HL-60 (cell line): Measurements from ENCODE around the gene LURAP1L.

Source experiments
- CTCF ChIP-seq: IDR thresholded peaks from one replicate; pipeline ENCODE4 v1.5.1; 2011; ENCODE audit warnings: low read length, control low read depth, inconsistent platforms; ENCODE audit not compliant: insufficient read depth
- GABPA ChIP-seq: IDR thresholded peaks from 2 replicates; pipeline ENCODE4 v1.6.1; 2012; ENCODE audit warnings: low read depth
- POLR2AphosphoS5 ChIP-seq: IDR thresholded peaks from 2 replicates; pipeline ENCODE4 v1.6.1; 2012; ENCODE audit warnings: low read depth
- REST ChIP-seq: IDR thresholded peaks from 2 replicates; pipeline ENCODE4 v1.6.1; 2012; ENCODE audit warnings: low read depth; ENCODE audit not compliant: insufficient replicate concordance
- SPI1 ChIP-seq: IDR thresholded peaks from 2 replicates; pipeline ENCODE4 v1.6.1; 2012; ENCODE audit warnings: low read depth, mild to moderate bottlenecking, borderline replicate concordance

- TF ChIP-seq SPI1 (no peak), POLR2AphosphoS5 (no peak), CTCF (no peak), REST (no peak), GABPA (no peak)
Observed at GRCh38 chr9:12801187-12801586, 26.4 kb downstream of the LURAP1L start.
